CD4-positive, alpha-beta T cell treated with Interleukin-6 at 100 ng/mL for 8 hours (primary cell): ENCODE measurements around the gene MYZAP.

ENCODE experiments used
- DNase-seq: peaks from one replicate; pipeline ENCODE4 v3.0.0-alpha.2; 2020; ENCODE audit warnings: mixed read lengths, low spot score

The MYZAP gene

DNA sequence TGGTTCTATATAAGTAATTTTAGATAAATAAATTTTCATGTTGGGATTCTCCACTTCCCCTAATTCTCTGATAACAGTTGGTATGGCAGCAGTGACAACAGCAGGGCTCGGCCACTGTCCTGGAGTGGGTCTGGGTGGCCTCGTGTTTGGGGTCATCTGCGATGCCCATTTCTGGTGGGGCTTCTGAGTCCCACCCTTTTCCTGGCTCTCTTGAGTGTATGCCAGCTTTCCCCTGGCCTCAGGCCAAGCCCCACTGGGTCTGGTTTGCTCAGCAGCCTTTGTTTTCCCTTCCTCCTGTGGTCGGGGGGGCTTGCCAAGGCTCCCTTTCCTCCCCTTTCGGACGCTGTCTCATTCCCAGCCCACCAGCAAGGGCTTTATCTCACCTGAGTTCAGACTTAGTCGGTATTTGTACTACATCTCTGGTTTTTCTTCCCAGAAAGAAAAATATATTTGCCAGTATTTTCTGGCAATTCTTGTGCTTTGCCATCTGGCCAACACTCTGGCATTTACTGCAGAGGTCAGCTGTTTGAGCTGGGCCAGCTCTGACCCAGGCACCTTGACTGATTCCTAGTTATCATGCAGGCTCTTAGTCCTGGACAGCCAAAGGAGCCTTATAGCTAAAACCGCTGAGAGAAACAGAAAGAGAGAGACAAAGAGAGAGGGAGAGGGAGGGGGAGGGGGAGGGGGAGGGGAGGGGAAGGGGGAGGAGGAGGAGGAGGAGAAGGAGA lies 35.2 kb downstream of the MYZAP start:
- DNase-seq: no peak

DNA sequence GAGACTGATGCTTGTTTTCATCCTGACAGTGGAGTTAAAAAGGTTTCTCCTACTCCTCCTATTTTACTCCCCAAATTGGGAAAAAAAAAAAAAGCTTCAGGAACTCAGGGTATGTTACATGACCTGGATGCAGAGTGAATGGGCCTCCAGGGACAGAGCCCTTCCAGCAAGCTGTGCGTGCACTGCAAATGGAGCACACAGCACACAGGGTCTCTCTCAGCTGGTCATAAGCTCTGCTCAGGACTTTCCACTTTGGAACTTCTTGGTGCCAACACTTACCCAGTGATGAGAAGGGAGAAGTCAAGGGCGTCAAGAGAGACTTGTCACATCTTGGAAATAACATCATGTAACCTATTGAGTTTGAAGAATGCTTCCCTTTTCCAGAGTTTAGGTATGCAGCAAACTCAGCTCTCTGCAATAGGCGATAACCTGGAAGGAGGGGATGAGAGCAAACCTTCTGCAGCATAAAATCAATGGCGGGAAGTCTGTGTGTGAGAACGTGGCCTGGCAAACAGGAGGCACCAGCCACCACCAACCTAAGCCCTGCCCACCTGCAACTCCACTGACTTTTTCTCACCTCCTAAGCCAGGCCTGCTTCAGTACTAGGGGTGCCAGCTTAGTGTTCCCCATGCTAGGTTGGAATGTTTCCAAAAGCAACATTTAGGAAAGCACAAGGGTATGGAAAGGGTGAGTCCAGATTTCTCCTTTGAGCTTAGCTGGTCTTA lies 39.8 kb downstream of the MYZAP start:
- no peak for DNase-seq

DNA sequence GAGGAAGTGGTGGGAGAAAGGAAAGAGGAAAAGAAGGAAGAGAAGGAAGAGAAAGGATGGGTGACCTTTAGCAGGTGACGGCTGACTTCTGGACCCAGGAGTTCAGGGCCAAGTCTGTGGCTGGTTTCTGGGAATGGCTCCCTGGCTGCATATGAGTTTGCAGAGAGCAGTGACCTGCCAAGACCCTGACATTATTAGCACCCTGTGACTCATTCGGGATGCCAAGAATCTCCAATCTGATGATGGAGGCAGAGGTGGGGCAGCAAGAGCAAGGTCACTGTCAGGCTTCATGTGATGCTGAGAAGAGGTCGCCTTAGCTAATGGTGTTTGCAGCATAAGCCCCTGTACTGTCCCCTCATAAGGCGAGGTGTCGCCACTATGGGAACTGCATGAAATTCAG lies 42.6 kb downstream of the MYZAP start:
- no peak for DNase-seq

DNA sequence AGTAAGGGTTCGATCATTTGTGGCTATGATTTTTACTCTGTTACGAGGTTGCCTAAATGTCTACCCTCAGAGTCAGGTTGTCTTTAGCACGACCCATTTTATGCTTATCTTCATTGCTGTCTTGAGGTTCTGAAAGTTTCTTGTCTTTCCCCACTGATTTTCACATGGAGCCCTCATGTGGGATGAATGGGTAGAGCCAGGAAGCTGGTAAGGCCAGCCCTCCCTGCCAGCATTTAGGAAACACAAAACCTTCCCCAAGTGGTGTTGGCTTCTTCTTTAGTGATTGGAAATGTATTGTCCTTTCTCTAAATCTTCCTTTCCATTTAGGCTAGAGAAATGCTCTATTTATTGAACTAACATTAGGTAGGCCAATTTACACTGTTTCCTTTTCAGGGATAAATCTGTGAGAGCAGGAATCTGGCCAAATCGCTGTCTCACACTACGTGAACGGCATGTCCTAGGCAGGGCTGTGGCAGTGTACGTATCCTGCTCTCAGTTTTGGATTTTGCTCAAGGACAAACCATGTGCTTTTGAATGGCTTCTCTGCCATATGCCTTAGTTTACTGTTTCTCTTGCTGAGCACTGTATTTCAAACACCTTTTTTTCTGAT lies 43.7 kb downstream of the MYZAP start:
- DNase-seq: no peak

DNA sequence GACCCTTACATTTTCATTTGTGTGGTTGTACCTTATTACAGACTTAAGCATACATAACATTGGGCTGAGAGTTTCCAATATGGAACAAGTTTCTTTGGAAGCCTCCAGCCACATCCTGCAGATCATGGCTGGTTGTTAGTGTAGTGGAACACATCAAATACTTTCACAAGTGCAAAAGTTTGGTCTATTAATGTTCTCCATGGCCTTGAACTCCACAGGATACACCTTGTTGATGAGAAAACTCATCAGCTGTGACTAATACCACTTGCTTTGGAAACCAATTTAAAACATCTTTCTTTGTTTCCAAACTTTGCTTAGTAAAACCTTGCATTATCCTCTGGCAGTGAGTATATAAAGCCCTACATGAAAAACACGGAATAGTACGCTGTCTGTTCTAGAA lies 46.1 kb downstream of the MYZAP start:
- no peak for DNase-seq

DNA sequence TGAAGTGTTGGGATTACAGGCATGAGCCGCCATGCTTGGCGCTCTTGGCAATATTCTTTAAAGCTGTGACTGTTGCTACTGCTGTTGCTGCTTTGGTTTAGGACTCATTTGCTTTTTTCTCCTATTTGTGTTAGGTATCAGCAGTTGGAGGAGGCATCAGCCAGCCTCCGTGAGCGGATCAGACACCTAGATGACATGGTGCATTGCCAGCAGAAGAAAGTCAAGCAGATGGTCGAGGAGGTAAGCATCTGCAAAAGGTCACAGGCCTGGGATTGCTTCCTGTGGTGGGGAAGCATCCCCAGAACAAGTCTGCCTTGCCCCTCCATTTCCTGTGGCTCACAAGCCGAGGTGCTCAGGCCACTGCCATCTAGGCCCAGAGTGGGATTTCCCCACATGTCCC lies 47.6 kb downstream of the MYZAP start:
- no peak for DNase-seq

DNA sequence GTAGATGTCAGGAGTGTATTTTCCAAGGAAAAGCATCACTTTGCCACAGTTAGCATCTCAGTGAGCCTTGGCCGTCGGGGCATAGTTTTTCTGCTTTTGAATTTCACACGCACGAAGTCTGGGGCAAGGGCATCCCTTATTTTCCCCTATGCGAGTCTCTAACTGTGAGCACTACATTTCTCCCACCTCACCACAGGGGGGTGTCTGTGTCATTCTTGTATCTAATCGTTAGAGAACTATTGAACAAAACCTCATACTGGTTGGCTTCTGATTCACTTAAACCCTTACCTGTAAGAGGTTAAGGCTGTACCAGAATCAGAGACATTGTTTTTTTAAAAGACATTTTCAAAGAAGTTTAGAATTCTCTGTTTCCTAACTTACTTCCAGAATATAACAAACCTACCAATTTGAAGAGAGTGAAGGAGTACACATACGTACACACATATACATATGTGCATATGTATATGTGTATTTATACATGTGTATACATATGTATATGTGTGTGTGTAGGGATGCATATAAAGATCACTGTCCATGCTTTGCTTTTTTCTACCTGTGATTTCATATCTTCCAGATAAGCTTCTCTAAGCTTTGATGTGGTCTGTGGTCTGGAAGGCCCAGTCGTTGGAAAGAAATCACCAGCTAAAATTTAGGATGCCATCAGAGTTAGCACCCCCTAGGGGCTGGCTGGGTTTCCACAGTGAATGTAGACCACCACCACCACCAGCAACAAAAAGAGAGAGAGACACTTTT lies 49.4 kb downstream of the MYZAP start:
- DNase-seq: no peak

DNA sequence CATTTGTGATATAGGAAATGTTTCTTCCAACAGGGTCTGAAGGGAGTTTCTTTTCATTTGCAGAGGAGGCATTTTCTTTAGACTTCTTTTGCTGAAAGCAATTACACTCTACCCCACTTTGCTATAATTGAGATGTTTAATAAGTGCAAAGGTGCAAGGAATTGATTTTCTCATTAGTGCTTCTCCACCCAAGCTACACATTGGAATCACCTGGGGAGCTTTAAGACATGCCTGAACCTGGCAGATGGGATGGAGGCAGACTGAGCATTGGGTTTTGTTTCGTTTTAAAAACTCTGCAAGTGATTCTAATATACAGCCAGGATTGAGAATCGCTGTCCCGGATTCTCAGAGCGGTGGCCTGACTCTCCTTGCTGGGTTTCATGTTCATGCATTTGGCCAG lies 52.1 kb downstream of the MYZAP start:
- DNase-seq: no peak

DNA sequence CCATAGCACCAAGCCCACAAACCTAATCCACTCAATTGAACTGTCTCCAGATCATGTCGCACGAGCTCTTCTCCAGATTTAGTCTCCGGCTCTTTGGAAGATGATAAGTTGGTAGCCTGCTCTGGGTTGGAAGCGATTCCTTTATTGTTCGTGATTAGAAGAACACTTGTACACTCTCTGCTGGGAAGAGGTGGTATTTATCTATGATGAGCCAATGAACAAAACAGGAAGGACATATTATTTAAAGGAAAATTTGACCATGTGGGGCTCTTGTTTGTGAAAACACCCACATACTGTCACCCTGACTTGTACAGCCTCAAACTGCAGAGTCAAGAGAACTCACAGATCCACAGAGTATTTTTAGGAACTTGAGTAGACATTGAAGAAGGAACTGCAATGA lies 54.4 kb downstream of the MYZAP start:
- no peak for DNase-seq

DNA sequence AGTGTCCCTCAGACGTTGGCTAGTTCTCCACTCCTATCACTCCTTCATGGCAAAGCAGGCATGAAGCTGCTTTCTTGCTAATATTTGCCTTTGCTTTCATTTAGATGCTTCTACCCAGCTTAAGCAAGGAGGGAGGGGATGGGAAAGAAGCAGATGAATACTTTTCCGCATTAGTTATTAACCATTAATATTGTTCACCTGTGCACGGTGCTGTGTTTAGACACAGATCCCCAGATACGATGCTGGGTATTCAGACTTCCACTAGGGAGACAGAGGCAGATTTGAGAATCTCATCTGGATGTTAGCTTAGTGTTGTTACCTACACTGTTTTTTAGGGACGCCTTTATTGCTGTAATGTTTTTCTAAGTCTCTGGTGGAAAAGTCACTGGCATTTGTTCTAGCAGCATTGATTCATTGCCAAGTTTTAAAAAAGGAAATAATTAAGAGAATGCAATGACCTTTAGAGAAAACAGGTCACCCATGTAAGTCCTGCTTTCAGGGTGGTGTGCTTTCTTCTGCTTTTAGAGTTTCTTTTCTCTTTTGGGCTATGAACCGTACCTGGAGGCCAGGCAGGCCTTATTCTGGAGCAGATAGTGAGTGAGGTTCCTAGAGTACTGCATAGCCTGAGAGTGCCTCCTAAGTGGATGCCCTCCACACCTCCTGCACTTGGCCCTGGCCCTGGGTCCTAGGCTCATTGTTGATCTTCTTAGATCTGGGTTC lies 55.5 kb downstream of the MYZAP start:
- DNase-seq: no peak

DNA sequence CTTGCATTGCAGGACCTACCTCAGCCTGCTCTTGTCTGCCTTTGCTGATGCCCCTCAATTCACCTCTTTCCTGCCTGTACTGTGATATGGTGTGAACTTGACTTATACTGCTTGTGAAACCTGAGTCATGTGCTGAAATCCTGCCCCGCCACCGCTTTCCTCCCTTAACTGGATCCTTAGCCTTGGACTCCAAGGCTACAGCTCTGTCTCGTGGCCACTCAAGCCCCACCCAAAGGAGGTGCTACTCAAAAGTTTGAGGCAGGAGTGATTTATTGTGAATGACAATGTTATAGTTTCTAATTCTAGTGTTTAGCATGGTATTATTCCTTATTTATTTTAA lies 56.1 kb downstream of the MYZAP start:
- no peak for DNase-seq

DNA sequence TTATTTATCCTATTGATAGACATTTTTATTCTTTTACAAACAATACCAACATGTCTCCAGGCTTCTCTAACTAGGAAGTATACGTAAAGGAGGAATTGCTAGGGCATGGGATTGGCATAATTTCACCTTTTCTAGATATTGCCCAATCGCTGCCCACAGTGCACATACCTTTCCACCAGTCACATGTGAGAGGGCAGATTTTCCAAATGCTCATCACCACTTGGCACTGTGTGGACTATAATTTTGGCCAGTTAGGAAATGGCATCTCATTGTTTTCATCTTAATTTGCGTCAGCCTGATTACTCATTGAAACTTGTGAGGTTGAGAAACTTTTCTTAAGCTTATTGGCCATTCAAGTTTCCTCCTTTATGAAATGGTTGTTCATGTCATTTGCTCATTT lies 57.4 kb downstream of the MYZAP start:
- DNase-seq: no peak

DNA sequence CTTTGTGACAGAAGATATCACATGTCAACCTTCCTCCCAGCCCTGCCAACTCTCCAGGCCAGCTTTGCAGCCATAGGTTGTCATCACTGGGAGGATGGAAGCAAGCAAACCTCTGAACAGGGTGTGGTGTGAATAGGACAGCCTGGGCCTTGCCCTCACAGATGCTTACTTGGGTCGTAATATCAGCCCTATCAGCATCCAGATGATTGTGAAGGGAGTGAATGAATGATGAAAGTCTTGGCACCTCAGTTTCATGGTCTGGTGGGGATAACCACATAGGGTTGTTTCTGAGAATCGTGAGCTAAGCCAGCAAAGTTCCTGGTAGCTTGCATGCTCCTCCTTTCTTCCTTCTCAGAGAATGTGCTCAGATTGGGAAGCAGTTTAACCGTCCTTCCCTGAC lies 59.7 kb downstream of the MYZAP start:
- DNase-seq: no peak

DNA sequence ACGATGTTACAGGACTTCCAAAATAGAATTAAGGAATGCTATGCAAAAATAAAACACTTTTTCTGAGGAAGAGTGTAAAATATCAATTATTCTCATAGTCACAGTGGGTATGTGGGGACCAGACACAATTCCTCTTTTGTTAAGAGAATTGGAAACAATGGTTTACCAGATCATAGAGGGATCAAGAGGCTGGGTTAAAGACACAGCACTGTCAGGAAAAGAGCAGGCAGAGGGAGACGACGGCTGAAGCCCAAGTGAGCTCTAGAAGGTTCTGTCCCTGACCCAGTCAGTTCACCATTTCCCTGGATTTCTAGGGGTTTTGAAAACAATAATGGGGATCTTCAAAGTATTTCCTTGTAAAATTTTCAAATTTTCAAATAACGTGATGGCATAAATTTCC lies 60.8 kb downstream of the MYZAP start:
- no peak for DNase-seq

DNA sequence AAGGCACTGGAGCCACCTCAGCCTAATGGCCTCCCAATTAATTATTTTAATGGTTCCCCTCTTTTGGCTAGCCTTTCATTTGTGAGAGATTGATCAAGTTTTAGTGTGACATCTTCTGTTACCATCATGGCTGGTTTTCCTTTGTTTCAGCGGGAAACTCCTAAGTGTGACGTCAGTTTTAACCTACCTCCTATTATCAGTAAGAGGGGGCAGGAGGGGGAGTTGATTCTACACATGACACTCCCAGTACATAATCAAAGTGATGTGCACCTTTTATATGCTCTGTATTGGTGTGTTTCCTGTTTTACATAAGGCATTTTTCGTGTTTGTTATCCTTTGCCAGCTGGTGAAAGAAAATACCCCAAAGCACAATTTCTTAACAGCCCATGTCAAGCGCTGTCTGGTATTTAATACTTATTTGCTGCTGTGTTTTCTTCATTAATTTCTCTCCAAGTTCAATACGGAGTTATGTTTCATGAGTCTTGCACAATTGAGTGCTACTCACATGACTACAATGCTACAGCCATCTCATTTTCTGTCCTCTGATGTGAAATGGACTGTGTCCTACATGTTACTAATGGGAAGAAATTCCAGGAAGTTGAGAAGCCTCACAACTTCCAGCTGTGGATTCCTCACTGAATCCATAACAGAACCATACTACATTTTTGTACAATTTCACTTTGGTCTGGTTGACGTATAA lies 62.6 kb downstream of the MYZAP start:
- DNase-seq: no peak

DNA sequence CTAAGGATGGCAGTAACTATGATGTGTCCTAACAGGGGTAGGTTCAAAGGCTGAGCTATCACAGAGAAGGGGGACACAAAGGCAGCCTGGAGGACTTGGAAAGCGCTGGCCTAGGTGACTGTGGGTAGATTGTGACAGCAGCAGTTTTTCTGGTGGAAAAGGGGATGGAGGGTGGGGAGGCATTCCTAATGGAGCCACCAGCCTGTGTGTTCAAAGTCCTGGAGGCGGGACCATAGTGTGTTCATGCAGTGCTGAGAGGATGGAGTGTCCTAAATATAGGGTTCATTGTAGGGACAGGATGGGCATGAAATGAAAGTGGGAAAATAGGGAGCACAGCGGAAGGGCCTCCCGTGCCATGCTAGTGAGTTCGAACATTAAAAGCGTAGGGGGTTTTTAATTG lies 63.3 kb downstream of the MYZAP start:
- DNase-seq: no peak

DNA sequence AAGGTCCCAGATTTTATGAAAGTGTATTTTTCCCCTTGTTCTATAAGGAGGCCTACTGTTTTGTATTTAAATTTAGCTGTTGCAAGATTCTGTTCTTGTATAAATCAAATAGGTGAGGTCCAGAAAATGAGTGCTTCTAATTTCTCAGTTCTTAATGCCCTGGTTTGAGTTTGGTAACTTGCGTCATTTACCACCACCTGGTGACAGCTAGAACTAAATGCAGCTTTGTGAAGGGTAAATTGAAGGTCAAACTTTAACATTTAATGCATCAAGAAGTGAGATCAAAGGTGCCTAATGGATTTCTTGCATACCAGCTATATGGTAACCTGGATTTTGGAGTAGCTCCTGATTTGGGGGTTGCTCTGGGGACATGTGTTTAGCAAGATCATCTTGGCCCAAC lies 64.1 kb downstream of the MYZAP start:
- no peak for DNase-seq

DNA sequence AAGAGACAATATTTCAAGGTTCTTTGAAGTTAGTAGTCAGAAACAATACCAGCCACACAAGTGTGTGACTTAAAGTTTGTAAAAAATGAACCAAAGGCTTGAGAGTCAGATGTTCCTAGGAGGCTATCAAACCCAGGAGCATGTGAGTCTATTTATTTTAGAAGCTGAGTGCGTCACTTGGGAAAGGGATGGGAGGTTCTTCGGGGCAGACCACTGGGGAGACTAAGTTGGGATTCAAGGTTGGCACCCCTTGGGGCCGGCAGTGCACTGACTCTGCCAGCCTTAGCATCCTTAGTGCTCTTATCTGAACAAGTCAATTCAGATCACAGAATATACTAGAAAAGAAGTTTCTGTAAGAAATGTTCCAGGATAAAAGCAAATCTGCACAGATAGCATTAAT lies 64.7 kb downstream of the MYZAP start:
- no peak for DNase-seq

DNA sequence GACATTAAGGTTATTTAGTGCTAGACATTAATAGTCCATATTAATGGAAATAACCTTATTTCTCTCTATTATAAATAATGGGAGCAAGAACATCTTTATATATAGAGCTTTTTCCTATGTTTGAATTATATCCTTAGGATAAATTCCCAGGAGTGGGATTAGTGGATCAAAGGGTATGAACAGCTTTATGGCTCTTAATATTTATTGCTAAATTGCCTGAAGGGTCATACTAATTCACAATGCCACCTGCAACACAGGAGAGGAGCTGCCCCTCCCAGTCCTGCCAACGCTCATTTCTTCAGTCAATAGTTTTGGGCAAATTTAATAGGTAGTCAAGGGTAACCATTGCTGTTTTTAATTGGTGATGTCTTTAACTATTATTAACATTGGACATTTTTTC lies 65.9 kb downstream of the MYZAP start:
- no peak for DNase-seq

DNA sequence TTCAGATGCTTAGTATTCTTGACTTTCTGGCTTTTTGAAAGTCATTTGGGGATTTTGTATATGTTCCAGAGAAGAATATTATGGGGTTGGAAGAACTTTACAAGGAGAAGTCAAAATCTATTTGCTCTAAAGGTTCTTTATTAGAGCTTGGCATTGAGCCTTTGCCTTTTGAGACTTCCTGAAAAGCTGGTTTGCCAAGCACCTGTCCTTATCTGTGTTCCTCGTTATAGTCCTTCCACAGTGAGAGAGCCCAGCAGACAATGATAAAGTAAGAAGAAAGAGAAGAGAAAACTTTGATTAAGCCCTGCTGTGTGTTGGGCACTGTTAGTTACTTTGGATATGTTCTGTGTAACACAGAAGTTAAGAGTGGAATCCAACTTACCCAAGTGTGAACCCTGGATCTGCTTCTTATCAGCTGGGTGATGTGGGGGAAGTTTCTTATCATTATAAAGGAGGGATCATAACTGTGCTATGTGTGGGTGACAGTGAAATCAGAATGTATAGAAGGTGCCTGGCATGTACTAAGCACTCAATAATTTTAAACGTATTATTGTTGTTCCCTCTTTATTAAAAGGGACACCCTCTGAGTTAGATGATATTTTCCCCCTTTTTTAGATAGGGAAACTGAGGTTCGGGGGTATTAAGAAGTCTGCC lies 70.5 kb downstream of the MYZAP start:
- DNase-seq: no peak

DNA sequence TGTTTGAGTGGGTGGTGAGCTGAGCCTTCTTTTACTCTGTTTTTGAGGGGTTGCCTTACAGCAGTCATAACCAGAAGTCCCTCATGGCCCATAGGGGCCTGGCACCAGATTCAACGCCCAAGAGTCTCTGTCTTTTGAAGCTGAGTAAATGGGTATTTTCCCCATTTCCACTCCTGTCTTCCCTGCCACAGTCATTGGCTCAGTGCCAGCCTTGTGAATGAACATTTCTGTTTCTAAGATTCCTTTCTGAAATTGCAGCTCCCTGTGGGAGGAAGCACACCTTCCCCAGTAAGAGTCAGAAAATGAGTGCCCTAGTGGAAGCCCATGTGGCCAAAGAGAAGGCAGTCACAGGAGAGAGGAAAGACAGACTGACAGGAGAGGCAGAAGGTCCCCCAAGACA lies 71.1 kb downstream of the MYZAP start:
- no peak for DNase-seq
